OCI-LY7 (cell line): ENCODE results near the gene KLHDC10. TPM values are rescaled to one million over a fixed set of nuclear protein-coding genes. Genes with fewer than 3 reads are reported as not detected.

ENCODE experiments used
- BruUV-seq: library from RNA; stranded (reverse); fragments of 400-500 nt; replicated peaks from 2 replicates; lab custom pipeline; 2021; lab: Mats Ljungman, UMichigan
- CTCF ChIA-PET: fragments of 300-600 bp; sonication (Branson Sonifier 250); formaldehyde crosslinking; loops from one replicate; lab custom pipeline; 2022; ENCODE audit warnings: antibody characterized with exemption; ENCODE audit not compliant: unreplicated experiment; lab: Charles Lee
- POLR2A ChIA-PET: fragments of 300-600 bp; sonication (Branson Sonifier 250); formaldehyde crosslinking; loops from one replicate; lab custom pipeline; 2022; ENCODE audit warnings: antibody characterized with exemption; lab: Charles Lee
- DNase-seq: peaks from one replicate; pipeline ENCODE4 v3.0.0-alpha.2; 2015; ENCODE audit warnings: low spot score
- H2AFZ ChIP-seq: fragments of 200-600 bp; sonication (generic), shearing (Covaris generic); 2 replicates; pipeline ENCODE4 v1.6.1; 2014; ENCODE audit warnings: mild to moderate bottlenecking, antibody characterized with exemption, low read length, moderate library complexity
- H3K27ac ChIP-seq: fragments of 200-600 bp; sonication (generic); 2 replicates; pipeline ENCODE4 v1.5.1; 2014; ENCODE audit warnings: mixed run types, low read depth, mild to moderate bottlenecking, moderate library complexity, low read length, inconsistent platforms; ENCODE audit not compliant: poor library complexity, severe bottlenecking
- H3K36me3 ChIP-seq: fragments of 200-600 bp; sonication (generic); 2 replicates; pipeline ENCODE4 v1.6.1; 2014; ENCODE audit warnings: mild to moderate bottlenecking, antibody characterized with exemption, low read length, moderate library complexity, mixed read lengths; ENCODE audit not compliant: insufficient read depth
- H3K4me1 ChIP-seq: fragments of 200-600 bp; sonication (generic); 2 replicates; pipeline ENCODE4 v1.5.1; 2014; ENCODE audit warnings: mild to moderate bottlenecking, low read length; ENCODE audit not compliant: insufficient read depth, poor library complexity, severe bottlenecking
- H3K4me2 ChIP-seq: fragments of 200-600 bp; sonication (generic); 2 replicates; pipeline ENCODE4 v1.6.1; 2014; ENCODE audit warnings: mild to moderate bottlenecking, low read length
- H3K4me3 ChIP-seq: fragments of 200-600 bp; sonication (generic); 2 replicates; pipeline ENCODE4 v1.5.1; 2014; ENCODE audit warnings: mild to moderate bottlenecking, low read depth, low read length; ENCODE audit not compliant: poor library complexity, severe bottlenecking
- H3K79me2 ChIP-seq: fragments of 200-600 bp; sonication (generic); 2 replicates; pipeline ENCODE4 v1.6.1; 2016; ENCODE audit warnings: low read depth, mild to moderate bottlenecking, low read length, moderate library complexity, mixed read lengths; ENCODE audit not compliant: insufficient read depth
- H3K9me2 ChIP-seq: fragments of 200-600 bp; sonication (generic); 2 replicates; pipeline ENCODE4 v1.6.1; 2016; ENCODE audit warnings: mild to moderate bottlenecking, low read length, mixed read lengths; ENCODE audit not compliant: insufficient read depth
- H3K9me3 ChIP-seq: fragments of 200-600 bp; sonication (generic); 2 replicates; pipeline ENCODE4 v1.6.1; 2014; ENCODE audit warnings: mild to moderate bottlenecking, mixed run types, low read length, mixed read lengths
- H4K20me1 ChIP-seq: fragments of 200-600 bp; sonication (generic); 2 replicates; pipeline ENCODE4 v1.6.1; 2014; ENCODE audit warnings: mild to moderate bottlenecking, antibody characterized with exemption, low read length, moderate library complexity, mixed read lengths; ENCODE audit not compliant: insufficient read depth
- CTCF ChIP-seq: fragments of 200-600 bp; sonication (generic); conservative IDR thresholded peaks from 2 replicates; pipeline ENCODE4 v1.5.1; 2014; ENCODE audit warnings: mild to moderate bottlenecking, antibody characterized with exemption, low read length, moderate library complexity, mixed read lengths
- EZH2phosphoT487 ChIP-seq: fragments of 200-600 bp; sonication (generic); IDR thresholded peaks from 2 replicates; pipeline ENCODE4 v1.6.1; 2018; ENCODE audit warnings: low read depth, borderline replicate concordance, mild to moderate bottlenecking, mixed run types, antibody characterized with exemption, low read length, moderate library complexity, mixed read lengths
- intact Hi-C: fragments of 100-400 bp; cut with micrococcal nuclease; formaldehyde crosslinking; loops from one replicate; pipeline ENCODE4 v1.10.0; 2022; ENCODE audit not compliant: unreplicated experiment
- total RNA-seq, 2 experiments: library from RNA; depleted of rRNA in 1 of 2; stranded (reverse); fragments of >200 nt in 1 of 2; shearing (Covaris generic) in 1 of 2; gene quantifications; 2 replicates each; pipeline ENCODE4 v1.2.3, GENCODE V29; 2014 to 2022

Gene KLHDC10
- total RNA-seq, 2 experiments from 2014 or later = 15.9 to 21.2 TPM

- peak overlapping the region; percentile 83 for H3K4me3 ChIP-seq
- 0 out of 2 replicates have a peak, but pooled peaks cover 9% of the 10 kb centered on the region for H4K20me1 ChIP-seq
- peaks cover 33% of the 10 kb centered on the region for H3K79me2 ChIP-seq
- peaks cover 15% of the 10 kb centered on the region for H3K4me1 ChIP-seq
- TF ChIP-seq CTCF (no peak), EZH2phosphoT487 (no peak)
- no peaks in the 10 kb centered on the region for H3K36me3 ChIP-seq
- no peaks in the 10 kb centered on the region for H3K9me2 ChIP-seq
- POLR2A ChIA-PET = interaction anchor here (0.6 to 2.0 kb wide), 7 partner anchors 11 to 134 kb away, joined by 3 to 11 read pairs (median 3); partner anchors contain the start of genes TMEM209 and ZC3HC1
- H3K27ac ChIP-seq = peak overlapping the region; percentile 3
- peak overlapping the region; percentile 98 for H3K4me2 ChIP-seq
- peak overlapping the region; percentile 95; the same call in 1 of the 2 replicates for H2AFZ ChIP-seq
- DNase-seq = no peak
- no TSS peak for BruUV-seq
- intact Hi-C loops = loop anchor here (2.0 to 10.0 kb wide), 5 partner anchors 80 to 761 kb away; partner anchors contain the start of gene CEP41
- no peaks in the 10 kb centered on the region for H3K9me3 ChIP-seq
- CTCF ChIA-PET = interaction anchor here (1.4 kb wide), 1 partner anchor 13 kb away, joined by 3 read pairs; no protein-coding TSS in a partner anchor
These were observed 708 bp downstream of the KLHDC10 start for GRCh38 chr7:130070861-130071622.

GRCh38 chr7:130071701-130072622 lies 1.6 kb downstream of the KLHDC10 start:
- no peaks in the 10 kb centered on the region for H3K36me3 ChIP-seq
- TF ChIP-seq CTCF (peak; percentile 97), EZH2phosphoT487 (no peak)
- ChIA-PET POLR2A (interaction anchor here (0.5 to 1.6 kb wide), 3 partner anchors 11 to 1059 kb away, joined by 3 to 5 read pairs (median 3); no protein-coding TSS in a partner anchor), CTCF (interaction anchor here (0.7 to 1.4 kb wide), 2 partner anchors 12 to 15 kb away, joined by 3 read pairs; no protein-coding TSS in a partner anchor)
- H4K20me1 ChIP-seq = 0 out of 2 replicates have a peak, but pooled peaks cover 9% of the 10 kb centered on the region
- DNase-seq = peak; percentile 87
- peak overlapping the region; percentile 83 for H3K4me3 ChIP-seq
- H2AFZ ChIP-seq = no peak overlapping the region
- H3K9me3 ChIP-seq = no peaks in the 10 kb centered on the region
- H3K27ac ChIP-seq = no peak overlapping the region
- intact Hi-C loops = loop anchor here (1.0 to 10.0 kb wide), 7 partner anchors 79 to 760 kb away; partner anchors contain the start of gene CEP41
- BruUV-seq = TSS peak; percentile 35
- H3K9me2 ChIP-seq = no peaks in the 10 kb centered on the region
- H3K79me2 ChIP-seq = peaks cover 42% of the 10 kb centered on the region
- peak overlapping the region; percentile 98 for H3K4me2 ChIP-seq
- H3K4me1 ChIP-seq = peaks cover 15% of the 10 kb centered on the region
